ENCODE measurements around the gene SSMEM1. TPM values are rescaled to one million over a fixed set of nuclear protein-coding genes. Genes with fewer than 3 reads are reported as not detected.

Gene SSMEM1
- total and polyA plus RNA-seq, 4 donors = not detected

- no peak for TF ChIP-seq HNF4A (conservative IDR thresholded peaks at IDR 0.05)
- TF ChIP-seq NR2F2 (IDR thresholded peaks at IDR 0.05) = no peak
- TF ChIP-seq REST (IDR thresholded peaks at IDR 0.05) = no peak
- no peak for TF ChIP-seq FOXA1 (IDR thresholded peaks at IDR 0.05)
- TF ChIP-seq ATF3 (IDR thresholded peaks at IDR 0.05) = no peak
- no peak for TF ChIP-seq EGR1 (IDR thresholded peaks at IDR 0.05; ENCODE audit: low read depth in 2 of 2)
- TF ChIP-seq JUND (IDR thresholded peaks at IDR 0.05) = no peak
- no peak for TF ChIP-seq SP1 (IDR thresholded peaks at IDR 0.05)
- no peak for TF ChIP-seq MAX (IDR thresholded peaks at IDR 0.05)
- no peak for TF ChIP-seq FOXA2 (IDR thresholded peaks at IDR 0.05)
- H3K27ac ChIP-seq (ENCODE audit: low read depth in 1 of 2, low read length in 2 of 2) = no peak overlapping the region
- no peak for DNase-seq (ENCODE audit: low spot score)
- no peaks in the 10 kb centered on the region for H3K4me1 ChIP-seq (ENCODE audit: control insufficient read depth in 4 of 4, insufficient read depth in 4 of 4, low read length in 3 of 4)
- H3K36me3 ChIP-seq (ENCODE audit: control insufficient read depth in 4 of 4, insufficient read depth in 3 of 4, low read depth in 1 of 4, low read length in 3 of 4) = no peaks in the 10 kb centered on the region
- H3K27me3 ChIP-seq (ENCODE audit: control insufficient read depth in 4 of 4, insufficient read depth in 4 of 4, low read length in 3 of 4) = no peaks in the 10 kb centered on the region
- H3K9ac ChIP-seq (ENCODE audit: low read depth in 1 of 2, low read length in 2 of 2) = no peak overlapping the region
- H3K4me3 ChIP-seq (ENCODE audit: low read depth in 1 of 3, low read length in 3 of 3) = no peak overlapping the region
- WGBS = 83% methylated on average over 9 of the region's 9 CpGs
- no peaks in the 10 kb centered on the region for H3K9me3 ChIP-seq (ENCODE audit: control insufficient read depth in 4 of 4, low read length in 3 of 4)
Observed at GRCh38 chr7:130219871-130220270, 12.2 kb downstream of the SSMEM1 start.

- H3K27me3 ChIP-seq (ENCODE audit: control insufficient read depth in 4 of 4, insufficient read depth in 4 of 4, low read length in 3 of 4) = no peaks in the 10 kb centered on the region
- no peaks in the 10 kb centered on the region for H3K4me1 ChIP-seq (ENCODE audit: control insufficient read depth in 4 of 4, insufficient read depth in 4 of 4, low read length in 3 of 4)
- no peak overlapping the region for H3K27ac ChIP-seq (ENCODE audit: low read depth in 1 of 2, low read length in 2 of 2)
- TF ChIP-seq MAX (IDR thresholded peaks at IDR 0.05) (no peak), YY1 (IDR thresholded peaks at IDR 0.05) (no peak), JUND (IDR thresholded peaks at IDR 0.05) (no peak), REST (IDR thresholded peaks at IDR 0.05) (no peak), ATF3 (IDR thresholded peaks at IDR 0.05) (no peak), EGR1 (IDR thresholded peaks at IDR 0.05; ENCODE audit: low read depth in 2 of 2) (no peak), CTCF (IDR thresholded peaks at IDR 0.05; ENCODE audit: low read depth, low read length, missing input control) (no peak), NR2F2 (IDR thresholded peaks at IDR 0.05) (no peak), HNF4G (IDR thresholded peaks at IDR 0.05) (no peak), HNF4A (conservative IDR thresholded peaks at IDR 0.05) (no peak), ZBTB33 (IDR thresholded peaks at IDR 0.05) (no peak), FOXA1 (IDR thresholded peaks at IDR 0.05) (no peak), RXRA (IDR thresholded peaks at IDR 0.05) (no peak), FOXA2 (IDR thresholded peaks at IDR 0.05) (no peak)
- H3K9ac ChIP-seq (ENCODE audit: low read depth in 1 of 2, low read length in 2 of 2) = no peak overlapping the region
- 81% methylated on average over 4 of the region's 4 CpGs for WGBS
- DNase-seq (ENCODE audit: low spot score) = no peak
- no peak overlapping the region for H3K4me3 ChIP-seq (ENCODE audit: low read depth in 1 of 3, low read length in 3 of 3)
- no peaks in the 10 kb centered on the region for H3K36me3 ChIP-seq (ENCODE audit: control insufficient read depth in 4 of 4, insufficient read depth in 3 of 4, low read depth in 1 of 4, low read length in 3 of 4)
- no peaks in the 10 kb centered on the region for H3K9me3 ChIP-seq (ENCODE audit: control insufficient read depth in 4 of 4, low read length in 3 of 4)
Observed at GRCh38 chr7:130221746-130222145, 14.1 kb downstream of the SSMEM1 start.
